Raji (cell line): ENCODE results near the gene BST2.

Experiments used
- POLR2A ChIP-seq: IDR thresholded peaks from 2 replicates; pipeline ENCODE4 v1.6.1; 2011; ENCODE audit warnings: low read depth, low read length, control low read depth; ENCODE audit not compliant: insufficient read depth

The BST2 gene

DNA sequence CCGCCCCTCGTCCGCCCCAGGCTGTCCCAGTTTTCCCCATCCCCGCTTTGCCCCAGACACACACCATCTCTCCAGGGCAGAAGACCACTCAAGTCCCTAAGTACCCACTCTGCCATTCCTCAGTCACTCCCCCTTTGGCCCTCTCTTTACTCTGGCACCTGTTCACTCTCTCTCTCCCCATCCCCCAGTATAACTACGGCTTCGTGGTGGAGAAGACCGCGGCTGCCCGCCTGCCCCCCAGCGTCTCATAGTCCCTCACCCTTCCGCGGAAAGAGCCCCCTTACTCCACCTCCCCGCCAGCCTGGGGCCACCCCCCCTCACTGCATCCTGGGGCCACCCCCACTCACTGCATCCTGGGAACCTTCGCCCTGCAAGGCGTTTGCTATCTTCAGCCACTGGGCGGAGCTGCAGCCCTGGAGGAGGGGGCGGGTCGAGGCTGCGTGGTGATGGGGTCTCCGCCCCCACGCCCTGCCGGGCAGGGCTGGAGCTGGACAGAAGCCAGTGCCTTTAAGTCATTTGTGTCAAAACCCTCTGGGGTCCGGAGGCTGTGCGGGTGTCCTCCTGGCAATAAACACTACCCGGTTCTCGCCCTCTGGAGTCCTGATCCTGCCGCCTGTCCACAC lies 19.4 kb upstream of the BST2 start:
- no peak for TF ChIP-seq POLR2A

DNA sequence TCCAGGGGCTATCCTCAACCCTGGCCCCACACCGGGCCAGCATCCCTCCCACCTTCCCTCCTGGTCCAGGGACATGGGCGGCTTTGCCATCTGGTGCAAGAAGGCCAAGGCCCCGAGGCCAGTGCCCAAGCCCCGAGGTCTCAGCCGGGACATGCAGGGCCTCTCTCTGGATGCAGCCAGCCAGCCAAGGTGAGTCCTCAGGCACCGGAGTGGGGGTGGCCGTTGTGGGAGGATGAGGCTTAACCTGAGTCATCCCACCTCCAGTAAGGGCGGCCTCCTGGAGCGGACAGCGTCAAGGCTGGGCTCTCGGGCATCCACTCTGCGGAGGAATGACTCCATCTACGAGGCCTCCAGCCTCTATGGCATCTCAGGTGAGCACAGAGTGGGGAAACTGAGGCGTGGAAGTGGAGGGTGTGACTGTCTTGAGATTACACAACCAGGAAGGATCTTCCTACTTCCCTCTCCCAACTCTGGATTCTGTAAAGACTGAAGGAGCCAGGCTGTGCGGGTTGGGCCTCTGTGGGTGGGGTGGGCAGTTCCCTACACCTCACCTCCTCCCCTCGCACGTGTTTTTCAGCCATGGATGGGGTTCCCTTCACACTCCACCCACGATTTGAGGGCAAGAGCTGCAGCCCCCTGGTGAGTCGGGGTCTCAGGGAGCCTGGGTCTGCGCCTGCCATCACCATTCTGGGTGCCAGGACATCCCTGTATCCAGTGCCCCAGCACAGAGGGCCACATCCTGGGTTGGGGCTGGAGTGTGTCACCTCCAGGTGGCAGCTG lies 18.2 kb upstream of the BST2 start:
- TF ChIP-seq POLR2A, result no peak

GRCh38 chr19:17421942-17422341 lies 16.5 kb upstream of the BST2 start:
- TF ChIP-seq POLR2A, result no peak

- no peak for TF ChIP-seq POLR2A
These were observed 15.1 kb upstream of the BST2 start for GRCh38 chr19:17420475-17420924.

- TF ChIP-seq POLR2A, result peak; percentile 66
These were observed 14.4 kb upstream of the BST2 start, which contains the start of gene MVB12A for GRCh38 chr19:17419621-17420474. MVB12A (plus strand) TSS chr19:17420047; CDS start chr19:17420136, 89 bp downstream.

- no peak for TF ChIP-seq POLR2A
These were observed 13.8 kb upstream of the BST2 start for GRCh38 chr19:17419154-17419620.

GRCh38 chr19:17418710-17419109 lies 13.3 kb upstream of the BST2 start:
- no peak for TF ChIP-seq POLR2A

DNA sequence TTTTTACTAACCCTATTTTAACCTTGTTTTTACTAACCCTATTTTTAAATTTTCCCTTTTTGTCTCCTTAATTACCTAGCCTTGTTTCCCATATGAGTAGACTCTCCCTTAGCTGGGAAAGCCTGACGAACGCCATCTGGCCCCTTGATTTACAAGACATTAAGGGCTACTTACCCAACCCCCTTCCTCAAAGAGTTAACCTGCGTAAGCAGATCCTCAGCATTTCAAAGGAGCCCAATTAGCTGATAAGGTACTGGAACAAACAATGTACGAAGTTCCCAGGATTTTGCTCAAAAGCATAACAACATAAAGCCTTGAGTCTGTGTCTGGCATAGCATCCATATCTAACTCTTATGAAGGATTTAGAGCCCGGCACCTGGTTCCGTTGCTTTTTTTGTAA lies 9.7 kb upstream of the BST2 start:
- TF ChIP-seq POLR2A, result no peak

DNA sequence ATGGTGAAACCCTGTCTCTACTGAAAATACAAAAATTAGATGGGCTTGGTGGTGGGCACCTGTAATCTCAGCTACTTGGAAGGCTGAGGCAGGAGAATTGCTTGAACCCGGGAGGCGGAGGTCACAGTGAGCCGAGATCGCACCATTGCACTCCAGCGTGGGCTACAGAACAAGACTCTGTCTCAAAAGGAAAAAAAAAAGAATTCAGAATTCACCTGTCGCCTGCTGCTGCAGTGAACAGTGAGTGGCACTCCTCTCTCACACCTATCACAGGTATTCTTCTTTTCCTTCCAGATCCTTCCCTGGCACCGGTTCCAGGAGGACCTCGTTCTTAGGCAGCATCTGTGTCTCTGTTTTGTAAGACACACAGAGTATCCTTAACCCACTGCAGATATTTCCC lies 8.7 kb upstream of the BST2 start:
- TF ChIP-seq POLR2A, result no peak

- TF ChIP-seq POLR2A, result no peak
These were observed 6.4 kb upstream of the BST2 start for GRCh38 chr19:17411801-17412200.

GRCh38 chr19:17409990-17410389 lies 4.6 kb upstream of the BST2 start:
- TF ChIP-seq POLR2A, result no peak

DNA sequence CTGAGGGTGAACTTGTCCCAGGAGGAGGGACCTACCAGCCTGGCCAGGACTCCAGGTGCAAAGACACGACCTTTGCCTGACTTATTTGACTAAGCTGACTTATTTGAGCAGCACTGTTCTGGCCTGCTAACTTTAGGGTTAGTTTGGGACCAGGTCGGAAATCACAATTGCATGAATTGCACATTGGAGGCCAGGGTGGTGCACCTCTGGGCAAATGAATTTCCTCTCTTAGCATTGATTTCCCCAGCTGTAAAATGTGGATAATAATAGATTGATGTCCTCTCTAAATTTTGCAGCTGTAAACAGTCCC lies 1.4 kb upstream of the BST2 start:
- 0 out of 2 replicates have a peak, but pooled peaks have one; percentile 23 for TF ChIP-seq POLR2A

DNA sequence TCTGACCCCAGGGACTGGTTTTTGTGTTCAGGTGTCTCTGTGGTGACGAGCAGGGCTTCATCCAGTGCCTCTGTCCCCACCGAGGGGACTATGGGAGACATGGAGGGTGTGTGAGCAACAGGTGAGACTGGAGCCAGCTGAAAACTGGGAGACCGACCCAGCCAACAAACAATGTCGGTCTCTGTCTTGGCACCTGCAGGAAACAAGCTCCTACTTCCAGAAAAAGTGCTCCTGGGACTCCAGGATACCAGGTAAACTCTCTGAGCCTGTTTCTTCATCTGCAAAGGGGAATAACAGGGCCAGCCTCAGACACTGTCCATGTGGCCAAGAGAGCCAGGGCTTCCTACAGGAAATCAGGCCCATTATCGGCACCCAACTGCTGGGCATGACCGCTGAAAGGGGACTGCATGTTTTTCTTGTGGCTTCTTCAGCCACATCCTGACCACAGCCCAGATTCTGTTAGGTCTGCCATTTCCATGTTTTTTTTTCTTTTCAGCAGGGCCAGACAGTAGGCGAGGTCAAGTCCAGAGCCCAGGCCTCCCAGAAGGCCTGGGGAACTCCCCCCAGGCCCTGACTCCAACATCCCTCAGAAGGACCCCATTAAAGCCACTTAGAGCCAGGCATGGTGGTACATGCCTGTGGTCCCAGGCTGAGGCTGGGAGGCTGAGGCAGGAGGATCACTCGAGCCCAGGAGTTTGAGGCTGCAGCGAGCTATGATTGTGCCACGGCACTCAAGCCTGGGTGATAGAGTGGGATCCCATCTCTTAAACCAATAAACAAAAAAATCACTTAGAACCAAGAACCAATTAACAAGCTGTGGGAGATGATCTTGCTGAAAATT lies 836 bp upstream of the BST2 start:
- 0 out of 2 replicates have a peak, but pooled peaks have one; percentile 34 for TF ChIP-seq POLR2A

- no peak for TF ChIP-seq POLR2A
These were observed 695 bp downstream of the BST2 start for GRCh38 chr19:17404621-17405249.
